ENCODE data around the gene APELA.

- TF ChIP-seq CTCF (IDR thresholded peaks at IDR 0.05; ENCODE audit: insufficient read depth, low read length) (no peak), POLR2AphosphoS5 (IDR thresholded peaks at IDR 0.05; ENCODE audit: low read depth) (no peak), REST (IDR thresholded peaks at IDR 0.05; ENCODE audit: insufficient replicate concordance, low read depth) (no peak), GABPA (IDR thresholded peaks at IDR 0.05; ENCODE audit: low read depth) (no peak)
These were observed 5.3 kb upstream of the APELA start for GRCh38 chr4:164871673-164872072.

Measured in HL-60 (cell line).